Large intestine (tissue), 3 donors: ENCODE data around the gene CBR3. TPM values are rescaled to one million over a fixed set of nuclear protein-coding genes. Genes with fewer than 3 reads are reported as not detected.

Experiments
- DNase-seq, 2 donors: peaks; one replicate each; pipeline versions ENCODE4 v3.0.0 to v3.0.0-alpha.2; 2013
- H3K27ac ChIP-seq: one replicate; pipeline ENCODE4 v1.5.1; 2013; ENCODE audit warnings: low read length
- H3K27me3 ChIP-seq: 2 replicates; pipeline ENCODE4 v1.6.1; 2013; ENCODE audit warnings: low read length; ENCODE audit not compliant: control insufficient read depth, insufficient read depth
- H3K36me3 ChIP-seq: 2 replicates; pipeline ENCODE4 v1.6.1; 2013; ENCODE audit warnings: low read length; ENCODE audit not compliant: control insufficient read depth, insufficient read depth
- H3K4me1 ChIP-seq: one replicate; pipeline ENCODE4 v1.6.1; 2013; ENCODE audit warnings: low read length; ENCODE audit not compliant: control insufficient read depth, insufficient read depth
- H3K4me3 ChIP-seq: one replicate; pipeline ENCODE4 v1.5.1; 2013; ENCODE audit warnings: low read length
- H3K9me3 ChIP-seq: one replicate; pipeline ENCODE4 v1.6.1; 2013; ENCODE audit warnings: mild to moderate bottlenecking, low read depth, low read length, moderate library complexity; ENCODE audit not compliant: control insufficient read depth
- WGBS: methylation state at CpG from one replicate; pipeline ENCODE4 v1.1.5; 2013; ENCODE audit warnings: low lambda C conversion rate; ENCODE audit not compliant: insufficient coverage; 5-methylcytosine and 5-hydroxymethylcytosine counted together
- polyA plus RNA-seq: library from polyadenylated mRNA; unstranded; fragments of 120-200 nt; gene quantifications from one replicate; pipeline ENCODE4 v1.2.1, GENCODE V29; 2013

CBR3 gene
- polyA plus RNA-seq, 1 donor = 2.4 TPM

GRCh38 chr21:36166705-36167104 is 31.8 kb downstream of the CBR3 start:
- peaks cover 16% of the 10 kb centered on the region for H3K36me3 ChIP-seq
- no peak overlapping the region for H3K4me3 ChIP-seq
- no peaks in the 10 kb centered on the region for H3K4me1 ChIP-seq
- DNase-seq = no peak
- WGBS = no CpG with 5 or more reads among the region's 7 CpGs
- peak overlapping the region; percentile 16 for H3K27ac ChIP-seq
- no peaks in the 10 kb centered on the region for H3K27me3 ChIP-seq
- no peaks in the 10 kb centered on the region for H3K9me3 ChIP-seq

- H3K4me3 ChIP-seq = no peak overlapping the region
- 100% methylated on average over 2 of the region's 4 CpGs for WGBS
- H3K9me3 ChIP-seq = no peaks in the 10 kb centered on the region
- H3K4me1 ChIP-seq = no peaks in the 10 kb centered on the region
- no peak overlapping the region for H3K27ac ChIP-seq
- peaks cover 16% of the 10 kb centered on the region for H3K36me3 ChIP-seq
- no peak for DNase-seq
- no peaks in the 10 kb centered on the region for H3K27me3 ChIP-seq
Measured at GRCh38 chr21:36167541-36167940, 32.7 kb downstream of the CBR3 start.

DNA sequence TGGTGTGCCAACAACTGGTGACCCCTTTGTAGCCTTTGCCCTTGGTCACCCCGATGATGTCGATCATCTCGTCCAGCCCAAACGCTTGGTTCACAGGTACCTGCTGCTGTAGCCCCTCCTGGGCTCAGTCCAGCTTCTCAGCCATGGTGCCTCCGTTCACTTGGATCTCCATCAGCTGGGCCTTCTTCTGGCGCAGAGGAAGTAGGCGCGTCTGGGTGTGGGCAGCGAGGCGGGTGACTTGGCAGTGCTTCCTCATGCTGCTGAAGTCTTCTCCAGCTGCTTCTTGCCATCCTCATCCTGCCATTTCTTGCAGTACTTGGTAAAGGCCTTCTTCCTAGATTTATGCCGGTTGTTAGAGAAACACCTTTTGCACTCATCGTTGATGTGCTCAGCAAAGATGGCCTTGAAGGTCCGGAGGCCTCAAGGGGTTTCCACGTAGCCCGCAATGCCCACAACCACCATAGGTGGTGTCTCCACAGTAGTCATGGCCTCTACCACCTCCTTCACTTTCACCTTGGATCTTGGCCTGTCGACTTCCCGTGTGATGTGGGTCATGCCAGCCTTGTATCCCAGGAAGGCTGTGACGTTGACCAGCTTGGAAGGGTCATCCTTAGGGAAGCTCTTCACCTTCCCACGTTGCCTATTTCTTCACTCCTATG is 34.7 kb downstream of the CBR3 start:
- no peak for DNase-seq
- peaks cover 17% of the 10 kb centered on the region for H3K36me3 ChIP-seq
- no peak overlapping the region for H3K4me3 ChIP-seq
- no peaks in the 10 kb centered on the region for H3K9me3 ChIP-seq
- H3K4me1 ChIP-seq = no peaks in the 10 kb centered on the region
- no CpG with 5 or more reads among the region's 19 CpGs for WGBS
- H3K27me3 ChIP-seq = no peaks in the 10 kb centered on the region
- no peak overlapping the region for H3K27ac ChIP-seq

DNA sequence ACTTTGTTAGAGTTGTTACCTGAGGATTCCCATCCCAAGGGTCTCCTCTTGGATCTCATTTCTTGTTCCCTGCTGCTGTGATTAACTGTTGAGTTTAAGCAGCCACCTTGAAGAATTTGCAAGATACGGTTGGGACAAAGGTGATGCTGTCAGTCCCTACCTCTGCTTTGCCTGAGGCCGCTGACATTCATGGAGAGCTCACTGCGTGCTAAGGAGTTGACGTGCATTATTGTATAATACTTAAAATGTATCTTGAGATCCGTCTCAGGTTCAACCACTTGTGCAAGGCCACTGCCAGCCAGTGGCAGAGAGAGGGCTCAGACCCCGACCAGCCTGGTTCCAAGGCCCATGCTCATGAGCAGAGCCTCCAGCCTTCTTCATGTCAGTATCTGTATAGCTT is 35.9 kb downstream of the CBR3 start:
- WGBS = no CpG with 5 or more reads among the region's 6 CpGs
- Histone ChIP-seq H3K9me3 (no peaks in the 10 kb centered on the region), H3K27me3 (no peaks in the 10 kb centered on the region), H3K4me3 (no peak overlapping the region), H3K4me1 (no peaks in the 10 kb centered on the region), H3K36me3 (peaks cover 17% of the 10 kb centered on the region), H3K27ac (no peak overlapping the region)
- no peak for DNase-seq

- Histone ChIP-seq H3K9me3 (no peaks in the 10 kb centered on the region), H3K4me1 (peaks cover 2% of the 10 kb centered on the region), H3K27me3 (no peaks in the 10 kb centered on the region), H3K4me3 (no peak overlapping the region), H3K27ac (no peak overlapping the region), H3K36me3 (peaks cover 17% of the 10 kb centered on the region)
- WGBS = no CpG with 5 or more reads among the region's 5 CpGs
- no peak for DNase-seq
Measured at GRCh38 chr21:36171336-36171735, 36.5 kb downstream of the CBR3 start.

DNA sequence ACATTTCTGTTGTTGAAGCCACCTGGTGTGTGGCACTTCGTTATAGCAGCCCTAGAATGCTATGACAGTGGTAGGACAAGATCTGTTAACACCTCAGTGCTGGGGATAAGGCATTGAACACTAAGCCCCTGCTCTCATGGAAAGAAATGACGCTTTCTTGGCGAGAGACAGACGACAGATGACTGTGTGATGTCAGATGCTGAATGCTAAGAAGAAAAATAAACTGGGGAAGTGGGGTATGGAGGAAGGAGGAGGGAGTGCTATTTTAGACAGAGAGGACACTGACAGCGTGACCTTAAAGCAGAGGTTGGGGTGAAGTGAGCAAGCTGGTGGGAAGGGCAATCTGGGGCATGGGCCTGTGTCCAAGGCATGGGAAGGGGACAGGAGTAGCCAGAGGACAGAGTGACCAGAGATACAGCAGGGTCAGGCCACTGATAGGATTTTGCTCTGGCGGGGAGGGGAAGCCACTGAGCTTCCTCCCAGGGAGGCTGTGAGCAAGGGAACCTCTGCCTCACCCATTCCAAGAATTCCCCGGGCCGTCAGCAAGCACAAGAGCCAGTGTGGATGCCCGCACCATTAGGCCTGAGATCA is 37.0 kb downstream of the CBR3 start:
- DNase-seq = no peak
- H3K27me3 ChIP-seq = no peaks in the 10 kb centered on the region
- H3K27ac ChIP-seq = no peak overlapping the region
- H3K4me3 ChIP-seq = no peak overlapping the region
- no peaks in the 10 kb centered on the region for H3K9me3 ChIP-seq
- H3K4me1 ChIP-seq = peaks cover 2% of the 10 kb centered on the region
- WGBS = 63% methylated on average over 4 of the region's 9 CpGs
- peaks cover 15% of the 10 kb centered on the region for H3K36me3 ChIP-seq

- peaks cover 2% of the 10 kb centered on the region for H3K4me1 ChIP-seq
- WGBS = 100% methylated on average over 1 of the region's 6 CpGs
- no peaks in the 10 kb centered on the region for H3K27me3 ChIP-seq
- H3K4me3 ChIP-seq = no peak overlapping the region
- H3K27ac ChIP-seq = no peak overlapping the region
- DNase-seq = no peak
- no peaks in the 10 kb centered on the region for H3K9me3 ChIP-seq
- peaks cover 3% of the 10 kb centered on the region for H3K36me3 ChIP-seq
Measured at GRCh38 chr21:36174780-36175179, 39.9 kb downstream of the CBR3 start.

DNA sequence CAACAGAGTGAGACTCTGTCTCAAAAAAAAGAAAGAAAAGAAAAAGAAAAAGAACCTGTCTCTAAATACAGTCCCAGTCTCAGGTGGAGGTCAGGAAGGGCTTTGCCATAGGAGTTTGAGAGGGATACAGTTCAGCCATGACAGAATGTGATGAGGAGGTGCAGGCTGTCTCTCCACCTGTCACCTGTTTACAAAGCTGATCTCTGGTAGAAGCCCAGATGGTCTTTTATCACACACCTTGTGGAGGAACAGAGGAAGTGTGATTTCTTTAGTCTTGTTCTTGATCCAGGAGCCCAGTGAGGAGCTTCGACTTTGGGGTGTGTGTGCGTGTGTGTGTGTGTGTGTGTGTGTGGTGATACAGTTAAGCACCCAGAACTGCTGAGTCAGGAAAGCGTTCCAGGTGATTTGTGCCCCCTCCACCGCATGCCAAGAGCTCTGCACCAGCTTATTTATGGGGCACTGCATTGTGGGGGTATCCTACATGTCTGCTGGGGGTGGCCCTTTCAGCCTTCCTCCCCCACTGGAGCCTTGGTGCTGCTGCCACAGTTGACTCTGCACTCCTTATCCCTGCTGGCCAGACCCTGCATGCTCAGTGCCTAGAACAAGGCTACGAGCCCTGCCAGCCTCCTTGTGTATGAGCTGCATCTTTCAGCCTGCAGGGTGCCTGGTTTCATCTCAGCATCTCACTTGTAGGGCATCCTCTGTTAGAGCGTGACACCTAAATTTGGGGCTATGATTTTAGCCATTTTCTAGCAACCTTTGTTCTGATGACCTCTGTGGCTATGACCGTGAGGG is 41.1 kb downstream of the CBR3 start:
- H3K36me3 ChIP-seq = peaks cover 2% of the 10 kb centered on the region
- no peak overlapping the region for H3K4me3 ChIP-seq
- no peaks in the 10 kb centered on the region for H3K27me3 ChIP-seq
- no peak for DNase-seq
- no CpG with 5 or more reads among the region's 7 CpGs for WGBS
- peaks cover 2% of the 10 kb centered on the region for H3K4me1 ChIP-seq
- no peaks in the 10 kb centered on the region for H3K9me3 ChIP-seq
- H3K27ac ChIP-seq = no peak overlapping the region

DNA sequence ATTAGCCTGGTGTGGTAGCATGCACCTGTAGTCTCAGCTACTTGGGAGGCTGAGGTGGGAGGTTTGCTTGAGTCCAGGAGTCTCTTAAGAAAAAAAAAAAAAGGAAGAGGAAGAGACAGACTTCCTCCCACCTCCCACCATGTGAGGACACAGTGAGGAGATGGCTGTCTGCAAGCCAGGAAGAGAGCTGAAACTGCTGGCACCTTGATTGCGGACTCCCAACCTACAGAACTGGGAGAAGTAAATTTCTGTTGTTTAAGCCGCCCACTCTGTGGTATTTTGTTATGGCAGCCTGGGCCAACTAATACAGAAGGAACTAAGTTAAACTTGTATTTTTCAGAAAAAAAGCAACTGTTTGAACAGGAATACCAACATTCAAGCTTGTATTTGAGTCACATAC is 43.5 kb downstream of the CBR3 start:
- no peak overlapping the region for H3K27ac ChIP-seq
- H3K4me3 ChIP-seq = no peak overlapping the region
- no peaks in the 10 kb centered on the region for H3K9me3 ChIP-seq
- peaks cover 2% of the 10 kb centered on the region for H3K36me3 ChIP-seq
- no peak for DNase-seq
- H3K4me1 ChIP-seq = peaks cover 2% of the 10 kb centered on the region
- WGBS = no CpG with 5 or more reads among the region's 2 CpGs
- H3K27me3 ChIP-seq = no peaks in the 10 kb centered on the region

DNA sequence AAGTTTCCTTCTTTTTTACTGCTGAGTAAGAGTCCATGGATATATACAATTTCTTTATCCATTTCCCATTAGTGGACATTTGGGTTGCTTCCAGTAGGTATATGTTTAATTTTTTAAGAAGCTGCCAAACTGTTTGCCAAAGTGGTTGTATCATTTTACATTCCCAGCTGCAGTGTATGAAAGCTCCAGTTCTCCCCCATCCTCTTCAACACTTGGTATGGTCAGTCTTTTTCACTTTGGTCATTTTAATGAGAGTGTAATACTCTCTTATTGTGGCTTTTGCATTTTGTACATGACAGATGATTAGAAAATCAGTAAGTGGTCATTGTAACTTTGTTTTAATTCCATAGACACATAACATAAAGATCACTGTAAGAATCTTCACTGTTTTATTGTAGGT is 44.3 kb downstream of the CBR3 start:
- H3K36me3 ChIP-seq = no peaks in the 10 kb centered on the region
- no peaks in the 10 kb centered on the region for H3K9me3 ChIP-seq
- no peak overlapping the region for H3K4me3 ChIP-seq
- H3K4me1 ChIP-seq = peaks cover 2% of the 10 kb centered on the region
- H3K27me3 ChIP-seq = no peaks in the 10 kb centered on the region
- no peak overlapping the region for H3K27ac ChIP-seq
- no peak for DNase-seq
